Measurements from ENCODE around the gene RABGGTA. TPM values are rescaled to one million over a fixed set of nuclear protein-coding genes. Genes with fewer than 3 reads are reported as not detected.

The RABGGTA gene
- polyA plus RNA-seq, 3 donors, result 20.0 to 25.3 (median 23.5) TPM

DNA sequence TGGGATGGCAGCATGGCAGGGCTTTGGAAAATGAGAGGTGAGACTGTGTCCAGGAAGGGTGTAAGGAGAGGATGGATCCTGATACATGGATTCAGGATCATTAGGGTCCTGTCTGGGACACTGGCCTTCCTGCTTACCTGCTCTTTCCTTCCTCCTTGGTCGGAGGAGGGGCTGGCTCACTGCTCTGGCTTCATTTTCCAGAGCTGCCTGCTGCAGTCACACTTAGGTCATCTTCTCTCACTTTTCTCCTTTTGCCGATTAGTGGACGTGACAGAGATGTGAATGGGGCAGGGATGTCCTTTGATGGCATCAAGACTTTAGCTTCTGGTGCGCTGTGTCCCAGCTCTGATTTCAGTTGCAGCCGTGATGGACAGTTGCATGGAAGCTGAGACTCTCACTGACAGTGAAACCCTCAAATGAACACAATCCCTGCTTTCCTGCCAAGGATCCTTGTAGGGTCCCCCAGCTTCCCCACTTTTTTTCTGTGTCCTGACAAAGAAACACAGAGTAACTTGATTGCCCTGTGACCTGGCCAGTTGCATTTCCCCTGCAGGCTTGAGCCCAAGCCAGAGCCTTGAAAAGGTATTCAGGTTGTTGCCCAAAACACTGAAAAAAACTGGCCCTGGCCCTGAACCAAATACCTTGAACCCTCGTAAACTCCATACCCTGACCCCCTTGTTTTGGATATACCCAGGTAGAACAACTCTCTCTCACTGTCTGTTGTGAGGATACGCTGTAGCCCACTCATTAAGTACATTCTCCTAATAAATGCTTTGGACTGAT is 37.1 kb upstream of the RABGGTA start:
- no peak for DNase-seq (ENCODE audit: extremely low read depth in 1 of 11, low read depth in 9 of 11, low spot score in 4 of 11)

DNA sequence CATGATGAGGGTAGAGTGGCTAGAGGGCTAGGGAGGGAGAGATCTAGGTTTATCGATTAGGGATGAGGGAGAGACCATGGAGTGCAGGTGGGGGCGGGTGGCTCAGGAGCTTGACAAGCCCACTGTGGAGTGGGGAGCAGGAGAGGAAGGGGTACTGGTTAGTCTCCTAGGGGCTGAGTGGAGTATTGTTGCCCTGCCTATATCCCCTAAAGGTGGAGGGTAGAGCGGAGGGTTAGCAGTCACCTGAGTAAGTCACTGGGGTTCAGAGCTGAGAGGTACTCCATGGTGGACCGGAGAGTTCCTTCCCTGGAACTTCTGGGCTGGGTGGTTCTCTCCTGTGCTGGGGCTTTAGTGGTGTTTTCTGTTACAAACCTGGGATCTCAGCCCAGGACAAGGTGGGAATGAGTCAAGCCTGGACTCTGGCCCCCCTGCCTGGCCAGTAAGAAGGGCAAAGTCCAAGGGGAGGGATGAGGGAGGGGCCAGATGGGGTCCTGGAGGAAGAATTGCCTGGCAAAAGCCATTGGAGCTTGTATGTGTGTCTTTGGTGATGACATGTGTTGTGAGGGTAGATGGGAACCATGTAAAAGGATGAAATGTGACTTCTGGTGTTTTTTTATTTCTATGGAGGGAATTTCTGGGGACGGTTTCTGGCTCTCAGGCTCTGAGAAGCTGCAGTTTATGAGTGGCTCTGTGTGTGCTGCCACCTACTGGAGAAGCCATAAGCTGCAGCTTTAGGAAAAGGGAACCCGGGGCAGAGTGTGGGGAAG is 36.4 kb upstream of the RABGGTA start, which contains the start of gene CIDEB:
Gene CIDEB, minus strand, starts transcription at position 403 of the 767 bp plus-strand sequence. Its CDS starts 119 bp downstream, at position 284.
- peak in 4 of 11 donors; percentile 38 to 50 (median 48) for DNase-seq (ENCODE audit: extremely low read depth in 1 of 11, low read depth in 9 of 11, low spot score in 4 of 11)

DNA sequence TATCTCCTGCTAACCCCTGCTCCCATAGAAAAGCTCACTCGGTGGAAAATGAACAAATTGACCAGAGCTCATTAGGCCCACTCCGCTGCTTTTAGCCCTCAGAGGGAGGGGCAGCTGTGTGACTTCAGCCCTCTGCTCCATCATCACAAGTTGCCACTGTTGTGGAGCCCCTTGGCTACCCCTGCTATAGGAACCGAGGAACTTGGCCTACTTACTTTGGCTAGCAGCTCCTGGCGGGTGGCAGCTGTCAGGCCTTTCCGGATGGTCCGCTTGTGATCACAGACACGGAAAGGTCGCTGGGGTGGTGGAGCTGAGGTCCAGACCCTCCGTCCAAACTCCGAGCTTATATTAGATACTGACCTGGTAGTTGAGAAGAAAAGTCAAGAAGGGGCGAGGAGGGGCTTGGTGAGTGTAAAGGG is 35.8 kb upstream of the RABGGTA start:
- no peak for DNase-seq (ENCODE audit: extremely low read depth in 1 of 11, low read depth in 9 of 11, low spot score in 4 of 11)

DNA sequence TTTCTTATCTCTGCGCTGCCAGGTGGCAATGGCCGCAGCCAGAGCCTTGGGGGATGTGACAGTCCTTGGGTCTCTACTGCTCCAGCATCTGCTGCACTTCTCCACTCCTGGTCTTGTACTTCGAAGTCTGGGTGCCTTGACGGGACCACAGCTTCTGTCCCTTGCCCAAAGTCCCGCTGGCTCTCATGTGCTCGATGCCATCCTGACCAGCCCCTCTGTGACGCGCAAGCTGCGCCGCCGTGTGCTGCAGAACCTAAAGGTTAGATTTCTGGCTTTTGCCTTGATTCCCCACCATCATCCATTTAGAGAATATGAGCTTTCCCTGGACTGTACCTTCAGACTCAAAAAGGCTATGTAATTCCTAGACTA is 32.6 kb upstream of the RABGGTA start:
- DNase-seq (ENCODE audit: extremely low read depth in 1 of 11, low read depth in 9 of 11, low spot score in 4 of 11), result no peak

DNA sequence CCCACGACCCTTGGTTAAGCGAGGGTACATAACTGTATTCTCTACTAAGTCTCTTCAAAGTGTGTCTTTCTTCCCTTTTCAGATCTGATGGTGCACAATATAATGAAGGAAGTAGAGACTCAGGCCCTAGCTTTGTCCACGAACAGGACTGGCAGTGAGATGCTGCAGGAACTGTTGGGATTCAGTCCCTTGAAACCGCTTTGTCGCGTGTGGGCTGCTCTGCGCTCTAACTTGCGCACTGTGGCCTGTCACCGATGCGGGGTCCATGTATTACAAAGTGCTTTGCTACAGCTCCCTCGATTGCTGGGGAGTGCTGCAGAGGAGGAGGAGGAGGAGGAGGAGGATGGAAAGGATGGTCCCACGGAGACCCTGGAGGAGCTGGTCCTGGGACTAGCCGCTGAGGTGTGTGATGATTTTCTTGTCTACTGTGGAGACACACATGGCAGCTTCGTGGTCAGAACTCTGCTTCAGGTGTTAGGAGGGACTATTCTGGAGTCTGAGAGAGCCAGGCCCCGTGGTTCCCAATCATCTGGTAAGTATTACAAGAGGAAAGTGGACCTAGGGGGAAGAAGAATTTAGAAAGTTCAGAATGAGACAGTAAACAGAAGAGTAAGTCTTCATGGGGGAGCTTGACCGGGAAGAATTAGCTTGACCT is 29.1 kb upstream of the RABGGTA start:
- no peak for DNase-seq (ENCODE audit: extremely low read depth in 1 of 11, low read depth in 9 of 11, low spot score in 4 of 11)

DNA sequence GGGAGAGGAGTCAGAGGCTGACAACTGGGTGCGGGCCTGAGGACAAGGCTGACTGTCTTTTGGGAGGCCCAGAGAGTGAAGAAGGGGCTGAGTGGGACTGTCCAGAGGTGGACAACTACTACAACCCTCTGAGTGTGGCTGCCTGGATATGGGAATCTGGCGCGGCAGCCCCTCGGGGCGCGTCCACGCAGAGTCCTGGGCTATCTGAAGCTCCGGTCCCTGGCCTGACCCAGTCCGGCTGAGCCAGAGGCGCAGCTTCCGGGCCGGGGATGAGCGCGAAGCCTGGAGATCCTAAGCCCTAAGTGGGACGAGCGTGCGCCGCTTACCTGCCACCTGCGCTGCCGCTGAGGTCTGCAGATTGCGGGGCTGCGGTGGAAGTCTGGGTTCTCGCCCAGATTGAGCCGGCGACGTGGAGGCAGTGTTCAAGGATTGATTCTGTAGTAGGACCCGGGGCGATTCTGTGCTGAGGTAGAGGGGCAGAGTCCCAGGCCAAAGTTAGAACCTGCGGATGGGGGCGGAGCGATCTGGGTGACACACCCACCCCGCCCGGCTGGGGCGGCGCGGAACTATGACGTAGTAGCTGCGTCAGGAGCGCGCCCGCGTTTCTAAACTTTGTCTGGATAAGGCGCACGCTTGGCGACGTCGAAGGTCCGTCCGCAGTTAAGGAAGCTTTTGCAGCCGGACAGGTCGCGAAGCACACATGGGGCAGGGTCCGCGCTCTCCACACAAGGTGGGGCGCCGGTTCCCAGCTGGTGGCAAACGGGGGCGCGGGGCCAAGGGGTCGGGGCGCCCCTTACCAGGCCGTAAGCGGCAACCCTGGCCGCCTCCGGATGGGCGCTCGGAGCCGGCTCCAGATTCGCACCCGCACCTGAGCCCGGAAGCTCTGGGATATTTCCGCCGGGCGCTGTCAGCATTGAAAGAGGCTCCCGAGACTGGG is 28.1 kb upstream of the RABGGTA start, which contains the start of the genes DHRS1 and NOP9:
Gene DHRS1, minus strand, starts transcription at position 526 of the 937 bp plus-strand sequence. CDS start 674 bp downstream, outside the sequence.
Gene NOP9, plus strand, starts transcription at position 596 of the 937 bp plus-strand sequence. Its CDS starts 105 bp downstream, at position 701.
- DNase-seq (ENCODE audit: extremely low read depth in 1 of 11, low read depth in 9 of 11, low spot score in 4 of 11), result peak; percentile 78 to 91 (median 86)

DNA sequence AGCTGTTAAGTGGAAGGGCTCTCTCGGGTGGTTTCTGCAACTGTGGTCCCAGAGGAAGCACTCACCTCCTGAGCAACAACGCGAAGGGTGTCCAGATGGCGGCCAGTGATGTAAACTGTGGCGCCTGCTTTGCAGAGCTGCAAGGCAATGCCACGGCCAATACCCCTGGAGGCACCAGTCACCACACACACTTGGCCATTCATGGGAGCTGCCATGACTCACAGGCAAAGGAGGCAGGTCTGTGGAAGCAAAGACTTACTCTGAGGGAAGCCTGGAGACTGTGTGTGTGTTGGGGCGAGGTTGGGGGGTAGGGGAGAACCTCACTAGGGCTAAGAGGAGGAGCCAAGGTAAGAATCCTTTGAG is 27.5 kb upstream of the RABGGTA start:
- DNase-seq (ENCODE audit: extremely low read depth in 1 of 11, low read depth in 9 of 11, low spot score in 4 of 11), result no peak

DNA sequence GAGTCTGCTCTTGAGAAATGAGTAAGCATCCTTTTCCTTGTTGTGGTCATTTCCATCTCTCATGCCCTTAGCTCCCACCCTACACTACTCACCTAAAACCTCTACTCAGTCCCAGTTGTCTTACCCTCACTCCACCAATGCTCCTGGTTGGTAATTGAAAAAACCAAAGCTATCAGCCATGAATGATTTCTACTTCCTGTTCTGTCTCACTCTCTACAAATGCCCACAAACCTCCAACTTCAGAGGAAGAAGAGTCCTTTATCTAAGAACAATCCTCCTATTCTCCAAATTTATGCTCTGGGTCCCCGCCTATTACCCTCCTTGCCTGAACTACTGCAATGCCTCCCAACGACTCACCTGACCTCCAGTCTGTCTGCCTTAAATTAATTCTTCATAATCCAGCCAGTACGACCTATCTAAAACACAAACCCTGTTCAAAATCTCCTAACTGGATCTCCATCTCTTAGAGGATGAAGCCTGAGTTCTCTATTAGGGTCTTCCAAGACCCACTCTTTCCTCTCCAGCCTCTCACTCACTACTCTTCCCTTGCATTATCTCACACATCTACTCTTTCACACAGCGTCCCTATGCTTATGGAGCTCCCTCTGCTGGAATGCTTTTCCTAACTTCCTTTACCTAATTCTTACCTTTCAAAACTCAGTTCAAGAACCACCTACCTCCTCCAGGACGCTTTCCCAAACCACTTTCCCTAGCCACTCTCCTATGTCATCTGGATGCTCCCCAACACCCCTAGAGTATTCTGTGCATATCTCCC is 26.0 kb upstream of the RABGGTA start:
- DNase-seq (ENCODE audit: extremely low read depth in 1 of 11, low read depth in 9 of 11, low spot score in 4 of 11), result no peak

DNA sequence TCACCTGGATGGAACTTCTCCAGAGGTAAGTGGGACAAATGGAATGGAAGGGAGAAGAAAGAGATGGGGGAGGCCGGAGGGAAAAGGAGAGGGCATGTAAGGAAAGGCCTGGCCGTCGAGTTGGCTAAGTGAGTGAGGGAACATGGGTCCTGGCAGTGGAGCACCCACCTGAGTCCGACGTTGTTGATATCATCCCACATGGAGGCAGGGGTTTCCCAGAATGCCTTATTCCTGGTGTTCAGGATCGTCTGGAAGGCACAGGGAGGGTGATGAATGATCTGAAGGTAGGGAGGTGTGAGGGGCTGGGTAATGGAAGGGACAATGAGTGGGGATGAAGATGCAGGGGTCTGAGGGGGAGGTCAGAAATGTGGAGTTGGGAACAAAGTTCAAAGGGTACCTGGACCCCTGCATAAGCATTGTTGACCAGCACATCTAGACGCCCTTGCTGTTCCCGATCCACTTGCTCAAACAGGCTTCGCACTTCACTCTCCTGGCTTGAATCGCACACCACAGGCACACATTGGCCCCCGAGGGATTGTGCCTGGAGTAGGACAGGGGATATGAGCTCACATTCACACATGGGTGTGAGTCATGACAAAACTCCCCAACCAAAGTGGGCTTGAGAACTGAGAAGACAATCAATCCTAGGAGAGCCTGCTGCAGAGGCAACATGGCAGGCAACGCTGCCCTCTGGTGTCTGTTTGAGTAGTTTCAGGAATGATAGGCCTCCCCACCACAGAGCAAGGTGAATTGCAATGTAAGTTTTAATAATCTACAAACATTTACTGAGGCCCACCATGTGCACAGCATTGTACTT is 25.2 kb upstream of the RABGGTA start:
- peak in 4 of 11 donors; percentile 36 to 61 (median 49) for DNase-seq (ENCODE audit: extremely low read depth in 1 of 11, low read depth in 9 of 11, low spot score in 4 of 11)

DNA sequence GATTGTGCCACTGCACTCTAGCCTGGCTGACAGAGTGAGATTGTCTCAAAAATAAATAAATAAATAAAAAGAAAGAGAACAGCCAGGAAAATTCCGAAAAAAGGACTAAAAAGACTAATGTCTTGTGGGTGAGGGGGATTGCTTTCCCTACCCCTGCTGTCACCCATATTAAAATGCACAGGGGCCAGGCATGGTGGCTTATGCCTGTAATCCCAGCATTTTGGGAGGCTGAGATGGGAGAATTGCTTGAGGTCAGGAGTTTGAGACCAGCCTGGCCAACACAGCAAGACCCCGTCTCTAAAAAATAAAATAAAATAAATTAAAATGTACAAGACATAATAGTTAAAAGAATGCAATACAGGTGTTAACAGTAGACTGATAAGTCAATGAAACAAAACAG is 22.1 kb upstream of the RABGGTA start:
- no peak for DNase-seq (ENCODE audit: extremely low read depth in 1 of 11, low read depth in 9 of 11, low spot score in 4 of 11)

DNA sequence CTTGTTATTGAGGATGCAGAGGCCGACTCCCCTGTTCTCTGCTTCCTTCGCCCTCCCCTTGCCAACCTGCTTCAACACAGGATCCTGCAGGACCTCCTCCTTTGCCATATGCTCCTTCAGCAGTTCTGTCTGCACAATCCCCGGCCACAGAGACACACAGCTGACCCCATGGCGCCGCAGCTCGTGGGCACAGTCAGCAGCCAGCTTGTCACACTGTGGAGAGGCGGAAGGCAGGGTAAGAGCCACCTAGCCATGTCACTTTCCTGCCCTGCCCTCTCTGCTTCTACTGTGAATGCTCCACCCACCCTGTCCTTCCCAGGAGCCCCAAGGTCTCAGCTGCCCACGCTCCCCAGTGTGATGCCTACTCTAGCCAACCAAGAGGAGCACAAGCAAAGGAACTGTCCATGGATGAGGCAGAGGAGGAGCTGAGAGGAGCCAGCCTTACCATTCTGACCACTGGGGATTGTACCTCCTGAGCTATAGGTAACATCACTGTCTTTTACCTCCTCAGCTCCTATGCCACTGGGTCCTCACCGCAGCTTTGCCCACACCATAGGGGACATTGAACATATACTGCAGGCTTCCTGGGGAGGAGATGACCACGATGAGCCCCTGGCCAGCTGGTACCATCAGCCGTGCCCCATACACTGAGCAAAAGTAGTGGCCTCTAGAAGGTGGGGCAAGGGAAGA is 20.9 kb upstream of the RABGGTA start:
- DNase-seq (ENCODE audit: extremely low read depth in 1 of 11, low read depth in 9 of 11, low spot score in 4 of 11), result no peak

DNA sequence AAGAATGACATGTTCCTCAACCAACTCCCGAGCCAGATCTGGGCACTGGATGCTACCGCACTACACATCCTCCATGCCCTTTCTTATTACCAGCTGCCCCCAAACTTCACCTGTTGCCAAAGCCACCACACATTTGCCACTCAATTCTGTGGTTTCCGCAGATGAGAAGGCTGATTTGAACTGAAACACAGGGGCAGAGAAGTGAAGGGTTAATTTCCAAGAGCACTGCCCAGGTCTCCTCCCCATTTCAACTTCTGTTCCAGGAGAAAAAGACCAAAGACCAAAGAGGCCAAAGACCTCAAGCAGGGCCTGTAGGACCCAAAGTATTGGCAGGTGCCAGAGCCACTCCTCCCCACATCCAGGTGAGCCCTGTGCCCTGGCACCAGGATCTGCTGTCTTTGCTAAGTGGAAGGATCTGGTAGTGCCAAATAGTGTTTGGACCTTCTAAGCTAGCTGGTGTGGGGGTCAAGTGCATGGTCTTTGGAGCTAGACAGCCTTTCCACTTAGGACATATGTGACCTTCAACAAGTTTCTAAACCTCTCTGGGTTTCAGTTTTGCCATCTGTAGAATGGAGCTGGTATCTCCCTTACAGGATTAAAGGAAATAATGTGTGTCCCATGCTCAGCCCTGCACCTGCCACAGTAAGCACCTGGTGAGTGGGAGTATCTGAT is 20.2 kb upstream of the RABGGTA start:
- no peak for DNase-seq (ENCODE audit: extremely low read depth in 1 of 11, low read depth in 9 of 11, low spot score in 4 of 11)

DNA sequence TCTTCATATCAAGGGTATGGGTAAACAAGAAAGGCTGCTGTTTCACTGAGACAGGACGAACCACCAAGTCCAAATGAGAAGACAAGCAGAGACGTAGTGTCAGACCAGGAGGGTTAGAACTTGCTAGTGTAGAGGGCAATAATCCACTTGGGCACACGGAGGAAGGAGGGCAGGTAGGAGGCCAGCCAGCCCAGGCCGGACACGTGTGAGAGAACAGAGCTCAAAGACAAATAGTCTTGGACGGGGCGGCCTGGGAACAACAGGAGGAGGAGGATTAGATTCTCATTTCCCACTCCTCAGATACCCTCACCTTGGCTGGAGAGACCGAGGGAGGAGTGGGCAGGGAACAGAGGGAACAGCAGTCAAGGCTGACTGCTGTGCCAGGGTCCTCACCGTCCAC is 19.3 kb upstream of the RABGGTA start:
- no peak for DNase-seq (ENCODE audit: extremely low read depth in 1 of 11, low read depth in 9 of 11, low spot score in 4 of 11)

DNA sequence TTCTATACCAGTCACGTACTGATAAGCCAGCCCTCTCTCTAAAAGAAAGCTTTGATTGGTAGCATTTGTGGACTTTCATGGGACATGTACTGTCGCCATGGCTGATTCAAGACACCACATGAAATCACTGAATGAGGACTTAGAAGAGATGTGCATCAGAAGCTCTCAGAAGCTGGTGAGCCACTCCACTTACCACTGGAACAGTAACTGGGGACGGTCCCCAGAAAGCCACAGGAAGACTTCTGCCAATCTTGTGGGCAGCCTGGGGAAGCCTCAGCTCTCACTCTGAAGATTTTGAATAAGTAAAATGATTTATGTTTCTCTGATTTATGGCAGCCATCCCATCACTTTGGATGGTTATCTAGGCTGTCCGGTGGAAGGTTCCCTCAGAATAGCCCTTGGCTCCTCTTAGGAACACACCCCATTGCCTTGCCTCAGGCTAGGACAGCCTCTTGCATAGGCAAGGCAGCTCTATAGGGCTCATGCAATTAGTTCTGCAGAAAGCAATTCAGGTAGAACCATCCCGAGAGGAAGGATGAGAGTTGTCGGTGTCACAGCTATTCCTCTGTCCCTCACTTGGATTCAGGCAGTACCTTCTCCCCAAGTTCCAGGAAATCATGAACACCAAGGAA is 18.4 kb upstream of the RABGGTA start:
- DNase-seq (ENCODE audit: extremely low read depth in 1 of 11, low read depth in 9 of 11, low spot score in 4 of 11), result no peak

DNA sequence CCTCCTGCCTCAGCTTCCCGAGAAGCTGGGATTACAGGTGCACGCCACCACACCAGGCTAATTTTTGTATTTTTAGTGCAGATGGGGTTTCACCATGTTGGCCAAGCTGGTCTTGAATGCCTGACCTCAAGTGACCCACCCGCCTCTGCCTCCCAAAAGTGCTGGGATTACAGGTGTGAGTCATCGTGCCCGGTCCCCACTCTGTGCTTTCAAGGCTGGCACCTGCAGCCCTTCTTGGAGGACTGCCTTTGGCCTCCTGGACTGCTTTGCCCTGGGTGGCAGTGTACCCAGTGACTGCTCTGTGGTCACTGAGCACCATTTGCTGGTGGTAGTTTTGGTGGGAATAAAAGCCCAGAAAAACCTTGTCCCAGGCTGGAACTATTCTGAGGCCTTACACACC is 15.6 kb upstream of the RABGGTA start:
- no peak for DNase-seq (ENCODE audit: extremely low read depth in 1 of 11, low read depth in 9 of 11, low spot score in 4 of 11)

DNA sequence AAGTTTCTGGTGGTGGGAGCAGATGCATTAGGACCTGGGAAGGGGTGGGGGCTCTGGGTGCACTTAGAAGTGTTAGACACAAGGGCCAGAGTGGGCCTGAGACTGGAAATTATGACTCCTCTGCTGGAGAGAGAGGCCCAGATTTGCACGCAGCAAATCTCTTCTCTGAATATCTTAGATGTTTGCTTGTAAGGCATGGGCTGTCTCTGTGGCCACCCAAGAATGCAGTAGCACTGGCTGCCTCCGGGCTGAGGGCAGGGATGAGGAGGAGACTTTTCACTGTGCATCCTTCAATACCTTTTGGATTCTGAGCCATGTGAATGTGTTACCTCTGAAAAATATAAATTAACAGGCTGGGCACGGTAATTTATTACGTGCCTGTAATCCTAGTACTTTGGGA is 14.0 kb upstream of the RABGGTA start:
- DNase-seq (ENCODE audit: extremely low read depth in 1 of 11, low read depth in 9 of 11, low spot score in 4 of 11), result no peak

All from renal cortex interstitium (tissue), 11 donors.